IMR-90 (cell line): Measurements from ENCODE around the gene MAP4K1. TPM values are rescaled to one million over a fixed set of nuclear protein-coding genes. Genes with fewer than 3 reads are reported as not detected.

Experiments
- ATAC-seq: fragments of 200-7000 bp; cut with Tn5 transposase; 2 replicates; pipeline ENCODE4 v1.9.1; 2020; ENCODE audit warnings: low read depth, mild to moderate bottlenecking, moderate library complexity
- BruUV-seq: library from RNA; stranded (reverse); fragments of 400-500 nt; replicated peaks from 2 replicates; lab custom pipeline; 2021; lab: Mats Ljungman, UMichigan
- CTCF ChIA-PET: fragments of 300-600 bp; formaldehyde crosslinking; extraction: SDS; loops from one replicate; lab custom pipeline; 2021; ENCODE audit warnings: antibody characterized with exemption; lab: Yijun Ruan, JAX
- POLR2A ChIA-PET: fragments of 300-600 bp; sonication (Branson Sonifier 250); formaldehyde crosslinking; loops from one replicate; lab custom pipeline; 2022; ENCODE audit warnings: antibody characterized with exemption; ENCODE audit not compliant: unreplicated experiment; lab: Charles Lee
- DNase-seq: peaks from one replicate; pipeline ENCODE4 v3.0.0; 2013
- H2AFZ ChIP-seq: replicated peaks from 2 replicates; pipeline ENCODE3; 2013; ENCODE audit warnings: low read length, mild to moderate bottlenecking; ENCODE audit not compliant: poor library complexity
- H2AK5ac ChIP-seq: 2 replicates; pipeline ENCODE4 v1.6.1; 2013; ENCODE audit warnings: low read depth, low read length, inconsistent platforms
- H2AK9ac ChIP-seq: replicated peaks from 2 replicates; pipeline ENCODE3; 2013; ENCODE audit warnings: mild to moderate bottlenecking, low read depth, low read length, moderate library complexity; ENCODE audit not compliant: poor library complexity
- H2BK120ac ChIP-seq: 2 replicates; pipeline ENCODE4 v1.6.1; 2013; ENCODE audit warnings: low read depth, low read length, inconsistent platforms
- H2BK15ac ChIP-seq: 3 replicates; pipeline ENCODE4 v1.6.1; 2013; ENCODE audit warnings: low read depth, low read length, inconsistent platforms
- H2BK20ac ChIP-seq: 2 replicates; pipeline ENCODE4 v1.6.1; 2013; ENCODE audit warnings: low read depth, mild to moderate bottlenecking, inconsistent platforms, low read length, moderate library complexity
- H2BK5ac ChIP-seq: 2 replicates; pipeline ENCODE4 v1.6.1; 2013; ENCODE audit warnings: mild to moderate bottlenecking, low read depth, low read length, inconsistent platforms; ENCODE audit not compliant: poor library complexity, severe bottlenecking
- H3K14ac ChIP-seq: replicated peaks from 2 replicates; pipeline ENCODE4 v1.6.1; 2013; ENCODE audit warnings: low read depth, low read length, inconsistent platforms
- H3K18ac ChIP-seq: 2 replicates; pipeline ENCODE4 v1.6.1; 2013; ENCODE audit warnings: low read depth, low read length, control low read depth
- H3K23ac ChIP-seq: 2 replicates; pipeline ENCODE4 v1.6.1; 2013; ENCODE audit warnings: low read depth, low read length, inconsistent platforms
- H3K27ac ChIP-seq: 2 replicates; pipeline ENCODE4 v1.5.1; 2013; ENCODE audit warnings: mild to moderate bottlenecking, control low read depth, low read length; ENCODE audit not compliant: insufficient read depth
- H3K27me3 ChIP-seq: 2 replicates; pipeline ENCODE4 v1.6.1; 2013; ENCODE audit warnings: low read length; ENCODE audit not compliant: control insufficient read depth, insufficient read depth
- H3K36me3 ChIP-seq: 2 replicates; pipeline ENCODE4 v1.6.1; 2013; ENCODE audit warnings: low read length, mixed read lengths; ENCODE audit not compliant: control insufficient read depth, insufficient read depth
- H3K4ac ChIP-seq: 2 replicates; pipeline ENCODE4 v1.6.1; 2013; ENCODE audit warnings: low read depth, low read length, inconsistent platforms
- H3K4me1 ChIP-seq: 2 replicates; pipeline ENCODE4 v1.6.1; 2013; ENCODE audit warnings: low read length, mixed read lengths; ENCODE audit not compliant: control insufficient read depth, insufficient read depth
- H3K4me2 ChIP-seq: 2 replicates; pipeline ENCODE4 v1.6.1; 2013; ENCODE audit warnings: low read depth, mild to moderate bottlenecking, control low read depth, low read length, moderate library complexity
- H3K4me3 ChIP-seq: 2 replicates; pipeline ENCODE4 v1.5.1; 2013; ENCODE audit warnings: low read depth, mild to moderate bottlenecking, control low read depth, low read length, moderate library complexity; ENCODE audit not compliant: insufficient read depth
- H3K56ac ChIP-seq: 2 replicates; pipeline ENCODE4 v1.6.1; 2013; ENCODE audit warnings: low read length, inconsistent platforms; ENCODE audit not compliant: insufficient read depth; ENCODE audit errors: extremely low read depth
- H3K79me1 ChIP-seq, 2 experiments: 2 replicates each; pipeline ENCODE4 v1.6.1; 2013; ENCODE audit warnings: low read length in 2 of 2, inconsistent platforms in 1 of 2, low read depth in 1 of 2
- H3K9ac ChIP-seq: 2 replicates; pipeline ENCODE4 v1.6.1; 2013; ENCODE audit warnings: low read depth, low read length, control low read depth
- H3K9me1 ChIP-seq: 2 replicates; pipeline ENCODE4 v1.6.1; 2013; ENCODE audit warnings: low read length, inconsistent platforms; ENCODE audit not compliant: insufficient read depth
- H3K9me3 ChIP-seq: 2 replicates; pipeline ENCODE4 v1.6.1; 2013; ENCODE audit warnings: low read length; ENCODE audit not compliant: control insufficient read depth, insufficient read depth
- H4K20me1 ChIP-seq: 2 replicates; pipeline ENCODE4 v1.6.1; 2013; ENCODE audit warnings: low read length, inconsistent platforms; ENCODE audit not compliant: insufficient read depth
- H4K5ac ChIP-seq: 2 replicates; pipeline ENCODE4 v1.6.1; 2013; ENCODE audit warnings: mild to moderate bottlenecking, low read depth, low read length, control low read depth
- H4K8ac ChIP-seq, 2 experiments: 2 replicates each; pipeline ENCODE4 v1.6.1; 2013; ENCODE audit warnings: low read depth in 2 of 2, low read length in 2 of 2, control low read depth in 1 of 2, inconsistent platforms in 1 of 2
- H4K91ac ChIP-seq: 2 replicates; pipeline ENCODE4 v1.6.1; 2013; ENCODE audit warnings: low read depth, low read length, inconsistent platforms; ENCODE audit not compliant: insufficient read depth
- BHLHE40 ChIP-seq: fragments of 150-350 bp; IDR thresholded peaks from 2 replicates; pipeline ENCODE4 v1.6.1; 2016; ENCODE audit warnings: mild to moderate bottlenecking, low read depth, low read length
- CEBPB ChIP-seq: IDR thresholded peaks from 2 replicates; pipeline ENCODE4 v1.6.1; 2012; ENCODE audit warnings: low read depth, low read length, improper control_type of control experiment
- FOS ChIP-seq: fragments of 150-350 bp; IDR thresholded peaks from 2 replicates; pipeline ENCODE4 v1.6.1; 2016; ENCODE audit warnings: low read depth, low read length
- MAZ ChIP-seq: IDR thresholded peaks from 2 replicates; pipeline ENCODE4 v1.6.1; 2012; ENCODE audit warnings: low read depth, mild to moderate bottlenecking, low read length, improper control_type of control experiment, moderate library complexity, borderline replicate concordance
- POLR2A ChIP-seq: IDR thresholded peaks from 2 replicates; pipeline ENCODE4 v1.6.1; 2012; ENCODE audit warnings: mild to moderate bottlenecking, low read depth, low read length
- RAD21 ChIP-seq: IDR thresholded peaks from 2 replicates; pipeline ENCODE4 v1.6.1; 2012; ENCODE audit warnings: low read length, improper control_type of control experiment
- SMC3 ChIP-seq: fragments of 150-350 bp; IDR thresholded peaks from 2 replicates; pipeline ENCODE4 v1.6.1; 2016; ENCODE audit warnings: low read depth, mild to moderate bottlenecking, antibody characterized with exemption, low read length, moderate library complexity
- WGBS, 2 experiments: methylation state at CpG; one replicate each; pipeline versions ENCODE4 v1.1.5 to v1.1.7; 2013; ENCODE audit warnings: missing lambda C conversion rate in 2 of 2; ENCODE audit not compliant: insufficient read length in 1 of 2; ENCODE audit errors: extremely low coverage in 2 of 2; 5-methylcytosine and 5-hydroxymethylcytosine counted together
- dilution Hi-C: fragments of 300-500 bp; cut with HindIII; formaldehyde crosslinking; loops from one replicate; pipeline ENCODE4 v1.14.3; 2018; ENCODE audit warnings: low sequenced_read_pairs; ENCODE audit not compliant: unreplicated experiment
- in situ Hi-C: fragments of 300-500 bp; cut with MboI; formaldehyde crosslinking; loops from 3 replicates; pipeline ENCODE4 v1.14.3; 2019; ENCODE audit warnings: low sequenced_read_pairs, inconsistent platforms, mixed read lengths
- intact Hi-C: fragments of 100-400 bp; cut with micrococcal nuclease; formaldehyde crosslinking; loops from 2 replicates; pipeline ENCODE4 v1.10.0; 2022
- polyA plus RNA-seq, 3 experiments: library from polyadenylated mRNA; depleted of rRNA; stranded (reverse); fragments of >200 nt; gene quantifications; 2 replicates each; pipeline ENCODE4 v1.2.3, GENCODE V29; 2012; ENCODE audit warnings: low replicate concordance in 1 of 3
- total RNA-seq: library from RNA; depleted of rRNA; stranded (reverse); fragments of >200 nt; gene quantifications from 2 replicates; pipeline ENCODE4 v1.2.3, GENCODE V29; 2012
- TF ChIP-seq, protein P1 (sequence below): fragments of 150-350 bp; IDR thresholded peaks from 2 replicates; pipeline ENCODE4 v1.6.1; 2017; ENCODE audit warnings: mild to moderate bottlenecking, antibody characterized with exemption, low read length, low read depth

MAP4K1 gene
- total and polyA plus RNA-seq, 2 of the 4 experiments (the other 2 are of a cell fraction): 0.22 TPM; not detected in 1

GRCh38 chr19:38543807-38544568 lies 73.8 kb downstream of the MAP4K1 start:
- no peak overlapping the region for H4K91ac ChIP-seq
- peaks cover 6% of the 10 kb centered on the region for H3K27me3 ChIP-seq
- H2AK5ac ChIP-seq: no peak overlapping the region
- no peaks in the 10 kb centered on the region for H4K20me1 ChIP-seq
- no peaks in the 10 kb centered on the region for H3K9me3 ChIP-seq
- peak overlapping the region; percentile 68 for H3K4me2 ChIP-seq
- H3K79me1 ChIP-seq: no peaks in the 10 kb centered on the region
- no peak overlapping the region for H4K5ac ChIP-seq
- ChIA-PET POLR2A (no interaction called here), CTCF (interaction anchor here (1.0 to 1.5 kb wide), 2 partner anchors 141 to 386 kb away, joined by 3 to 4 read pairs; partner anchors contain the start of genes FAM98C, MRPS12 and SARS2)
- dilution Hi-C loops (no loop called here), intact Hi-C loops (loop anchor here (1.0 kb wide), 1 partner anchor 90 kb away; no protein-coding TSS in a partner anchor), in situ Hi-C loops (no loop called here)
- H3K9me1 ChIP-seq: no peaks in the 10 kb centered on the region
- WGBS, 2 experiments: 84% methylated on average over 5 of the region's 21 CpGs; no CpG with 5 or more reads in 1 of the 2 experiments
- no peaks in the 10 kb centered on the region for H3K36me3 ChIP-seq
- H3K23ac ChIP-seq: no peak overlapping the region; the same call in 1 of the 2 replicates
- no peak overlapping the region for H2BK15ac ChIP-seq
- H3K4me1 ChIP-seq: no peaks in the 10 kb centered on the region; the same call in 1 of the 2 replicates
- no peak overlapping the region for H2AK9ac ChIP-seq
- H3K56ac ChIP-seq: no peak overlapping the region
- peak overlapping the region; percentile 31; the same call in 1 of the 2 replicates for H3K4me3 ChIP-seq
- H3K9ac ChIP-seq: no peak overlapping the region
- H4K8ac ChIP-seq: peak overlapping the region; percentile 49 to 66; a peak in 3 of 4 replicates
- H3K27ac ChIP-seq: no peak overlapping the region
- no TSS peak for BruUV-seq
- DNase-seq (peak; percentile 86), ATAC-seq (peak; percentile 91)
- H2BK120ac ChIP-seq: no peak overlapping the region
- H2AFZ ChIP-seq: peak overlapping the region; percentile 81
- no peak overlapping the region for H3K14ac ChIP-seq
- H3K4ac ChIP-seq: no peak overlapping the region; the same call in 1 of the 2 replicates
- no peak overlapping the region; the same call in 1 of the 2 replicates for H3K18ac ChIP-seq
- no peak overlapping the region for H2BK5ac ChIP-seq
- TF ChIP-seq, protein P1, sequence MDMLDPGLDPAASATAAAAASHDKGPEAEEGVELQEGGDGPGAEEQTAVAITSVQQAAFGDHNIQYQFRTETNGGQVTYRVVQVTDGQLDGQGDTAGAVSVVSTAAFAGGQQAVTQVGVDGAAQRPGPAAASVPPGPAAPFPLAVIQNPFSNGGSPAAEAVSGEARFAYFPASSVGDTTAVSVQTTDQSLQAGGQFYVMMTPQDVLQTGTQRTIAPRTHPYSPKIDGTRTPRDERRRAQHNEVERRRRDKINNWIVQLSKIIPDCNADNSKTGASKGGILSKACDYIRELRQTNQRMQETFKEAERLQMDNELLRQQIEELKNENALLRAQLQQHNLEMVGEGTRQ: peak; percentile 52; the same call in 1 of the 2 replicates
- TF ChIP-seq FOS (peak; percentile 93), CEBPB (peak; percentile 36; the same call in 1 of the 2 replicates), POLR2A (no peak), MAZ (no peak; the same call in 1 of the 2 replicates), SMC3 (peak; percentile 36; the same call in 1 of the 2 replicates), RAD21 (peak; percentile 75), BHLHE40 (no peak; the same call in 1 of the 2 replicates)
- H2BK20ac ChIP-seq: no peak overlapping the region
